Ramos (cell line): ENCODE data around the gene HIVEP3.

Experiments
- in situ Hi-C: fragments of 300-500 bp; cut with MboI; formaldehyde crosslinking; loops from one replicate; pipeline ENCODE4 v1.14.3; 2022; ENCODE audit warnings: low sequenced_read_pairs; ENCODE audit not compliant: unreplicated experiment

HIVEP3 gene

DNA sequence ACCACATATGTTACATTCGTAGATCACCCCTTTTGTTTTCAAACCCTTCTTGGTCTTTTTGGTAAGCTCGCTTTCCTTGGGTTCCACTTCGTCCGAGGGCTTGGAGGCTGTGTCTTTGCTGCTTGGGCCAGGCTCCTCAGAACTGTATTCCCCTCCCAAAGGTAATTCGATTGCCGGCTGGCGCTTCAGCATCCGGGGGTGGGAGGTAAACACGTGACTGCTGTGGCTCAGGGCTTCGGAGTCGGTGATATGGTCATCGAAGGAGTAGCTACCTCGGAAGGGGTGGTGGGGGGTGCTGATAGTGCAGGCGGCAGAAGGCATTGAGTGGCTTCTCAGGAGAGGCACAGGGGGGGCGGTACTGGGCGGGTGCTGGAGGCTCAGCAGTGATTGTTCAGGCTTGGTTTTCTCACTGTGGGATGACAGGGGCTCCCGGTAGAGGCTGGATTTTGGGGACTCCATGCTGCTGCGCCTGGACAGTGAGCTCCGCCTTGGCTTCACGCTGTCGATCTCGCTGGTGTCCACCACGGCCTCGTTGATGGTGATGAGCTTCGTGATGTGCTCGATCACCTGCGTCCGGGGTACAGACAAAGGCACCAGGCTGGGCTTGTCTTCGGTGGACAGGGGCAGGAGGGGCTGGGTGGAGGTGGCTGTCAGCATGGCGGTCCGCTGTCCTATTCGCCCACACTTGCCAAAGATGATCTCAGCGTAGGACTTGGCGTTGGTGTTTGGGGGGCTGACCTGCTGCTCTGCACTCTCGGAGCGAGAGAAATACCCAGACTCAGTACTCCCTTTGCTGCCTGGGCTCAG lies 335.7 kb downstream of the HIVEP3 start:
- in situ Hi-C loops: no loop called here

DNA sequence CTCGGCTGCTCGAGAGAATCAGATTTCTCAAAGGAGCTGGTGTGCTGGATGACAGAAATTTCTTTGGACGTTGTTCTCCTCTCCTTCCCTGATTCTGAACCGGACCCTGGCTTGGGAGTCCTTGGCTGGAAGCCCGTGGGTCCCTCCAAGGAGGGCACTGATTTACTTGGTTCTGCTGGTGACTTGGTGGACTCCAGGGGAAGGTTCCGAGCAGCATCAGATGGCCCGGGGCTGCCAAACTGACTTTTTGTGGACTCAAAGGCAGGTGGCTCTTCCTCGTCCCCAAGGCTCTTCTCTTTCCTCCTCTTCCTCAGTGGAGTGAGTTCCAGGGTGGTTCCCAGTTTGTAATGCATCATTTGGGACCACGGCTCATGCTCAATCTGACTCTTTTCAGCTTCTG lies 336.4 kb downstream of the HIVEP3 start:
- in situ Hi-C loops: no loop called here

DNA sequence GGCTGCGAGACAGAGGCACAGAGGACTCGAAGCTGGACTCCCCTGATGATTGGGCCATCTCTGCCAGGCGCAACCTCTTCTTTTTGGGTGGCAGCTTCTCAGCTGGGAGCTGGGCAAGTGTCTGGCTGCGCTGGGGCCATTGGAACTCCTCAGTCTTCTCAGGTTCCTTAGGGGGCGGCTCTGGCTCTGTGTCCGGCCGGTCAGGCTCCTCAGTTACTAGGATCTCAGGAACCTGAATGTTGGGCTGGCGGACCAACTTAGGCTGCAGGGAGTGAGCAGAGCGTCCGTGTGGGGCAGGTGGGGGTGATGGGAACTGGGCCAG lies 336.8 kb downstream of the HIVEP3 start:
- in situ Hi-C loops: no loop called here

DNA sequence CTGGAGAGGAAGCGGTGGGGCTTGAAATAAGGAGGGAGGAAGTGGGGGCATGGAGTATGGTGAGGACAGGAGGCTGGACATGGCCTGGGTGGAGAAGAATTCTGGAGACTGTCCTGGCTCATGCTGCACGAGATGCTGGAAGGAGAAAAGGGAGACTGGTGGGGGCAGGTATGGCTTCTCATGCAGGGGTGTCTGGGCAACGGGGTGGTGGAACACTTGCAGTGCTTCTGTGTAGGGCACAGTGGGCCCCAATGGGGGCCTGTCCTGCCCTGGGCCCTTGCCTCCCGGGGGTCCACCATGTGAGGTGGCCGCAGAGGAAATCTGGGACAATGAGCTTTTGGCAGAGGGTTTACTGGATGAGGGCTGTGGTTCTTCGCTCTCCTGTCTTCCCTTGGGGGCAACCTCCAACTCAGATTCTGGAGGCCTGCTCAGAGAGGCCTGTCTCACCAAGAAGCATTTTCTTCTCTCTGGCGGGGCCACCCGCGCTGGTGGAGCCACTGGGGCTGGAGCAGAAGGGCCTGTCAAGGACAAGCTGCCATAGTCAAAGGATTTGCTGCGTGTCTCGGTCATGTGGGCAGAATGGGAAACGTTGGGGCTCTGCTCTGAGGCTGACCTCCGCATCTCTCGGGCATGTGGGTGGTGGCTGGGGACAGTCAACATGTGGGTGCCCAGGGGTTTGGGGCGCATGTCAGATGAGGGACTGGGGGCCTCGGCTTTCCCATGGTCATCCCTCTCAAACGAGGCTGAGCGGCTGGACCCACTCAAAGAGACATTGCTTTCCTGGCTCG lies 337.3 kb downstream of the HIVEP3 start:
- in situ Hi-C loops: no loop called here

DNA sequence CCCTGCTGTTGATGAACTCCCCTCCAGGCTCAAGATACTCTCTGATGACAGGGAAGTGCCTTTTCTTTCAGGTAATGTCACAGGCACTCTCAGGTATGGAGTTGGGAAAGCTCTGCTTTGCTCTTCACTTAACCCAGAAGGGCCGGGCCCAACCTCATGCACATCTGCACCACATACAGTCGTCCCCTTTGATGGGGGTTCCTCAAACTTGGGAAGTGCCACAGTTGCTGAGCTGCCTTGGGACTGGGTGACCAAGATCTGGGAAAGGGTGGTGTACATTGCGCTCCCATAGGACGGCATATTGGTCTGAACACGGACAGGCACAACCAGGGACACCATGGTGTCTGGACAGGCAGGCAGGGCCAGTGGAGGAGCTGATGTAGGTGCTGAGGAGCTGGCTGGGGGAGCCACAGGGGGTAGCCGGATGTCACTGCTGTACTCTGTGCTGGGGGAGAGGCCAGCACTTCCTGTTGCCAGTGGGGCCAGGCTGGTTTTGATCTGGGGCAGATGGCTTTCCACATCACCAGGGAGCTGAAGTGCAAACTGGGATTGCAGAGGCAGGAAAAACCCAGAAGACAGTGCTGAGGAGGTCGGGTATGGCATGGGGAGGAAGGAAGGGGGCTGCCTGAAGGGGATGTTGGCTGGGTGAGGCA lies 338.1 kb downstream of the HIVEP3 start:
- in situ Hi-C loops: no loop called here

DNA sequence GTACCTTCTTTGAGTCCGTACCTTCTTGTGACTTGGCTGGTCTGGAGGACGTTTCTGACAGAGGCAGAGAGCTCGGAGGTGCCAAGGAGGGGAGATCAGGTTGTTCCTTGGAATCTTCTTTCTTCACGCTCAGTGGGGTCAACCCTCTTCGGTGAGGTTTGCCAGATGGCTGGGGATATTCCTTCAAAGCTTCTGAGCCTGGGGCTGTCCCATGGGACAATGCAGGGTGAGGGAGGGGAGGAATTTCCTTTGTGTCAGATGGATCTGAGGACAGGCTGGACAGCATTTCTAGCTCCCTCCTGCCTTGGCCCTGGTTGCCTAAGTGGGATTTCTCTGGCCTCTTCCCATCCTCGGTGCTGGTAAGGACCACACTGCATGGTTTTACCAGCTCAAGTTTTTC lies 338.7 kb downstream of the HIVEP3 start:
- in situ Hi-C loops: no loop called here

DNA sequence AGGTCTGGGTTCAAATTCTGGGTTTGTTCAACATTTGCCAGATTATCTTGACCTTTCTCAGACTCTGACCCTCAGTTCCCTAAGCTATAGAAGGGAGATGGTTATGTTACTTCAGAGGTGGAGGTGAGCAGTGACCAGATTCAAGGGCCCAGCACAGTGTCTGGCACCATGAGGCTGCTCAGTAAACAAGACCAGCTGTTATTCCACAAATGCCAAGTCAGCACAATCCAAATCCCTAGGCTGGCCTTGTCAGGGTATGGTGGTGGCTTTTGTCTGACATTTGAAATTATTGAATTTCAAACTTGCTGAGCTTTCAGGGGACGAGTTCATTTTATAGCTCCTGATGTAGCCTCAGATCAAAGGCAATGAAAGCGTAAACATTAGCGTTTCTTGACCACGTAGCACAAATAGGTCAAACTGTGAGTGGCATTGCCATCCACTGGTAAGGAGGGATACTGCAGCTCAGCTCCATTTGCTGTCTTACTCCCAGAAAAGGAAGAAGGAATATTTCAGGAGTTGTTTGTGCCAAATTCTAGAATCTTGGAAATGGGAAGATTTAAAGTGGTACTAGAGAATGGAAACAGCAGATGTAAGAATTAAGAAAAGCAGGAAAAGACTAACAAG lies 339.9 kb downstream of the HIVEP3 start:
- in situ Hi-C loops: no loop called here

DNA sequence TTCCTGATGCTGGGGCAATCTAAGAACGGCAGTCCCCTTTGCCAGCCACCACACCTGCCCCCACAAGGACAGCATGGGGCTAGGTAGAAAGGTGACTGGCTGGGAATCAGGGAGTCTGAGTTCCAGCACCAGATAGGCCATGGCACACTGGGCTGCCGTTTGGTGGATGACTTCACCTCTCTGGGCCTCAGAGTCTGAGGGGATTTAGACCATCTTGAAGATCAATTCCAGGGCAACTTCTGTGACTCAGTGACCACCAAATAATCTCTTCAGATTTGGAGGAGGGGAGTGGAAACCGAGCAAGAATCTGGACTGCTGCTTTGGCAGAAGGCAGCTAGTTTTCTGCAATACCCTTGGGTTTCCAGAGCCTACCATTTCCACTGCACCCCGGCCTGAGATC lies 342.1 kb downstream of the HIVEP3 start:
- in situ Hi-C loops: no loop called here

DNA sequence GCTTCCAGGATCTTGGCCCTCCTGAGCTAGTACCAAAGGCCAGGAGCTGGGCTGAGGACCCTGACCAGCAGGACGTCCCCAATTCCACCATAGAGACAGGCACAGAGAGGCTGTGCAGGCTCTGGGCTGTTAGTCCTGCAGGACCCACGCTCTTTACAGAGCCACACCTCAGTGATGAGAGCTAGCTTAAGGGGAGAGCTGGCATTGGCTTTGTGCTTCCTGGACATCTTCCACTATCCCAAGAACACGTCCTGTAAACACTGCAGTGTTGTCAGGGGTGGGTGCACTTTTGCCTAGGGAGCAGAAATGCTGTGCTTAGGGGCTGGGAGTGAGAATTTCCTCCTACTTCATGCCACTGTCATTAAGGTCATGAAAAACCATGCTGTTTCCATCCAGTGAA lies 342.5 kb downstream of the HIVEP3 start:
- in situ Hi-C loops: no loop called here

DNA sequence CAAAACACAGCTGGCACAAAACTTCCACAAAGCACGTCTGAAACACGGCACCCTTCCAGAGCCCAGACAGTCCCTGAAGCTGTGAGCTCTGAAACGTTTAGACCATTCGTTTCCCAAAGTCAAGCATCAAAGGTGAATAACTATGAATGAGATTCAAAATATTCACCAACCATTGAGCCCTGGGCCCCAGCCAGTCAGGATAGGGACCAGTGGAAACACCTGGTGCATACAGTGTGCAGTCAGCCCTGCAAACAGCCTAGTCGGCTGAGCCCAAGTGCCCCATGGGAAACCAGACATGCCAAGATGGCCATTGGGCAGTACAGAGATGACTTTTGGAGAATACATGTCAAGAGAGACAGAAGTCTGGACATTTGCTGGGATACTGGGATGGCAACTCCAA lies 343.9 kb downstream of the HIVEP3 start:
- in situ Hi-C loops: loop anchor here (5.0 kb wide), 1 partner anchor 292 kb away; no protein-coding TSS in a partner anchor

DNA sequence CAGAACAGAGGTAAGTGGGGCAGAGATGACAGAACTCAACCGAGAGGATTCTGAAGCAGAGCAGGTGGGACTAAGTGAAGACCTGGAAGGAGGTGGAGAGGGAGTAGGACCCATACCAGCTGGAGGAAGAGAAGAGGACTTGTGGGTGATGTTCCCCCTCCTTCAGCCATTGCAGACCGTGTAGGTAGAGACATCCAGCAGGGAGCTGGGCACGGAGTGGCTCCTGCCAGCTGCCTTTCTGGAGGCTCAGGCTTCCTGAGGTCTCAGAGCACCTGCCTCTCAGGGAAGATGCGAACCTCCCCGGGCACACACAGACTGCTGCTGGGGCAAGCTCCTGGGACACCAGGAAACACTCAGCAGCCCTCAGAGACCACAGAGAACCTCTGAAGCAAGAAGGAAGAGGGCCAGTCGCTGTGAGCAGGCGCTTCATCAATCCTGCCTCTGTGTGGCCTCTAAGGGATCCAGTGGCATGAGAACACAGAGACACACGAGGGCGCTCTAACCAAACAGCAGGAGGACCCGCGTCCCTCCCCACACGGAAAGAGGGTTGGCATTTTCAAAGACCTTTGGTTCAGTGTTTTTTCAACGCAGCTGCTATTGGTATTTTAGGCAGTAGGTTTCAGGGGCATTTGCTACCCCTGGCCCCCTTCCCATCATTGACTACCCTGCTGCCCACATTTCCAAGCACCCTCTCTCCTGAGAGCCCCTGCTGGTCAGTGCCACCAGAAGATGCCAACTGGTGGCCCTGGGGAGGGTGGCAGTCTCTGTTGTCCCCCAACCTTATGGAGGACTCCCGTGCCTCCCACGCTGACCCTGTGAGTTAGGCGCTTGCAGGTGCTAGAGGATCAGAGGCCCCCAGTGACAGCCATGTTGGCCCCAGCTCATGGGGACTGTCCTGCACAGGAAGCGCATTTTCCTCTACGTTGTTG lies 344.7 kb downstream of the HIVEP3 start:
- in situ Hi-C loops: loop anchor here (5.0 kb wide), 1 partner anchor 293 kb away; no protein-coding TSS in a partner anchor

DNA sequence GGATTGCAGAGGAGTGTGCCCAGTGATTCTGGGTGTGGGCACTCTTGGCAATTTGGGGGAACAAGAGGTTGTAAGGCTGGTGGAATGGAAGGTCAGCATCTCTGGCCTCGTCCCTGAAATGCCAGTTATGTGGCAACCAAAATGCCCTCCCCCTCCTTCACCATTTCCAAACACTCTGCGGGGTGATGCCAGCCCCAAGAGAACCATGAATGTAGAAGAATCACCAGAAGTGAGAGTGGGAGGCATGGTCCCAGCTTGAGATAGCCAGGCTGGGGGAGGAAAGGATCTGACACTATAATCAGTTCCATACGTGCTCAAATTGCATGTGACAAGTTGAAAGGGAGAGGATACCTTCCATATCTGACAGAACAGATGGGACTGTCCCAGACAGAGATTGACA lies 345.5 kb downstream of the HIVEP3 start:
- in situ Hi-C loops: loop anchor here (5.0 kb wide), 1 partner anchor 294 kb away; no protein-coding TSS in a partner anchor

DNA sequence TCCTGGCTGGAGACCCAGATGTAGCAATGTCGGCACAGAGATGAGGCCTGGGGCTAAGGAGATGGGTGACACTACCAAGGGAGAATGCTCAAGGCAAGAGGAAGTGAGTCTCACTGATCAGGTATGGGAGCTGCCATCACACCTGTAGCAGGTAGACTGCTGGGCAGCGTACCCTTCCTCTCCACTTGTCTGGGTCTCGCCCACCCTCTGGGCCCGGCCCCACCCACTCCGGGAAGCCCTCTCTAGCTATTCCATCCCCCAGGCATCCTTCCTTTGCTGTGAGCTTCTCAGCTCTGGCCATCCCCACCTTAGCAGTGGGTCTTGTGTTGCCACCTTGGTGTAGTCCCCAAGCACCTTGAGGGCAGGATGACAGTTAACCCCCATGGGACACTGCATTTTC lies 346.5 kb downstream of the HIVEP3 start:
- in situ Hi-C loops: loop anchor here (5.0 kb wide), 1 partner anchor 295 kb away; no protein-coding TSS in a partner anchor

DNA sequence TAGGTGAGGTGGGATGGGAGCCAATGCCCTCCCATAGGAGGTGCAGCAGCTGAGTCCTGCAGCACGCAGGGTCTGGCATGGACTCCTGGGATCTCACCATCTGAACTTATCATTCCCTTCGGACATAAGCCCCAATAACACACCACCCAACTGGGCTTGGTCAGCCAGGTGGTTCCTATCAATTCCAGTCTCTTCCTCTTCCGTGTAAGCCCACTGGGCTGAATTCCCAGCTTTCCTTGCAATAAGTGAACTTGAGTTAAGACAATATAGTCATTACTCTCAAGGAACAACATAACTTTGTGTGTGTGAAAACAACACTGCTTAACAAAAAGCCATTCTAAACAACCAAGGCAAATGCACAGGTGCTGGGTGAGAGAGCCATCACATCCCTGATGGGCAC lies 347.7 kb downstream of the HIVEP3 start:
- in situ Hi-C loops: loop anchor here (5.0 kb wide), 1 partner anchor 296 kb away; no protein-coding TSS in a partner anchor

DNA sequence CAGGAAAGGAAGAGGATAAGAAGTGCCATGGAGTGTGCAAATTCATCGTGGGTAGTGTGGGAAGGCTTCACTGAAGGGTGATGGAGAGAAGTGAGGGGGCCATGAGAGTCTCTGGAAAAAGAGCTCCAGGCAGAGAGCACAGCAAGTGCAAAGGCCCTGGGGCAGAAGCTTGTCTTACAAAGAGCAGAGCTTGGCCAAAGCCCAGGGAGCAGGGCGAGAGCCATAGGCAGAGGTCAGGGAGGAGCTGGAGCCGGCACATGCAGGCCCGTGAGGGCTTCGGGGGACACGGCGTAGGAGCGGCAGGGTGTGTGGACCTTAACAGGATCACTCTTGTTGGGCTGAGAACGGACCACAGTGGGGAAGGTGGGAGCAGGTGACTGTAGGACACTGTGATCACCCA lies 350.5 kb downstream of the HIVEP3 start:
- in situ Hi-C loops: no loop called here

DNA sequence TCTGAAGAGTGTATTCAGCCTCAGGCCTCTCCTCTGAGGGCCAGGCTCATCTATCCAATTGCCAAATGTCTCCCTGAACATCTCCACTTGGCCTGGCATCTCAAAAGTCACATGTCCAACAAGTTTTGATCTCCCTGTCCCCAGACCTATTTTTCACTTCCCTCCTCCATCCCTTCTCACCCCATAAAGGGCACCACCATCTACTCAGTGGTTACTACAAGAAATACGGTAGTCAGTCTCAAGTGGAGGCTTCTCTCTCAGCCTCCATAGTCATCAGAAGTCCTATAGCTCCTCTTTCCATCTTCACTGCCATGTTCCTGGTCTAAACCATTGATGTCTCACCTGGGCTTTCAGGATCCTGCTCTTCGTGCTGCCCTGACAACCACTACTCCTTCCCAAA lies 351.8 kb downstream of the HIVEP3 start:
- in situ Hi-C loops: no loop called here

DNA sequence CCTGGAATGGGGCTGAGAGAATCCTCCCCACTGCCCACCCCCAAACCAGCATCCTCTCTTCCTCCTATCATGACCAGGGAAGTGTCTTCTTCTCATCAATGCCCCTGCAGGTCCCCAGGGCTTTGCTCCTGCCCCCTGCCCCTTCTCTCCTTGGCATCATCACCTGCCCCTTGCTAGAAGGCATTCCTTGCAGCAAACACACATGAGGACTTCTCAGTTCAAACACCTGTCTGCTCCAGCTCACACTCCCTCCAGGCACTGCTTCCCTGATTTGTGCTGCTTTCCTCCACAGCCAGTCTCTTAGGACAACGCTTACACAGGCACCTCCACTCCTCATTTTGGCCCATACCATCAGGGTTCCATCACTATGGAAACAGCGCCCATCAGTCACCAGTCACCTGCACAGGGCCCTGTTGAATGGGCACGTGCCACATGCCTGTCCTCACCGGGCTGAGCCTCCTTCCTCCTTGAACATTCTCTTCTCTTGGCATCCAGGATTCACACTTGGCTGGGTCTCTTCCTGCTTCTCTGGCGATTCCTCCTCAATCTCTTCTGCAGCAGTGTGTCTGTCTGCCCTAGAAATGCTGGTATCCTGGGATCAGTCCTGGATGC lies 352.3 kb downstream of the HIVEP3 start:
- in situ Hi-C loops: no loop called here

DNA sequence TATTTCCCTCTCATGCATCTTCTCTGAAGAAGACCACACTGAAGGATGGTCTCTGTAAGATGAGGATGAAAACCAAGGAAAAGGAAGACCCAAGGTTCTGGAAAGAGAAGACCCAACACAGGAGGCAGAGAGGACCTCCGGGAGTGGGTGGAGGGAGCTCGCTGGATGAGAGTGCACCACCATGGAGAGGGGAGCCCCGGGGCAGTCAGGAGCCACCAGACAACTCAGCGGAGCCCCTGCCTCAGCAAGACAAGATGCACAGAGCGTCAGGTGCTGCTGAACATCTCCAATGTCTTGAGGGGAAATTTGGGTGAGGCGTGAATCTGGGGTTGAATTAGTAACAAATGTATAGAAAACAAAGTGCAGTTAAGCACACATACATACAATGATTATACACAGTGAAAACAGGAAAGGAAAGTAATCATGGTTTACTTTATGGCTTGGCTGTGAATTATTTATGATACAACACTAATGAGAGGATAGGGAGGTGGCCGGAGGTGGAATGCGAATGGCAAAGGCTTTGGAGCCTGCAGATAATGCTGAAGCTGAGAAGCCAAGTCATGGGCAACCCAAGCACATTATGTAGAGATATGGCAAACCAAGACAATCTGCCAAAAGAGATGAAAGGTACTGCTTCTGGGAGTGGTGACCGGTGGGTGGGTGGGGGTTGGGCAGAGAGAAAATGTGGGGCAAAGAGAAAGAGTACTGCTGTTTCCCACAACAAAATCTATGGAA lies 353.8 kb downstream of the HIVEP3 start:
- in situ Hi-C loops: no loop called here
